ENCODE results near the gene LHFPL6.

LHFPL6 gene

DNA sequence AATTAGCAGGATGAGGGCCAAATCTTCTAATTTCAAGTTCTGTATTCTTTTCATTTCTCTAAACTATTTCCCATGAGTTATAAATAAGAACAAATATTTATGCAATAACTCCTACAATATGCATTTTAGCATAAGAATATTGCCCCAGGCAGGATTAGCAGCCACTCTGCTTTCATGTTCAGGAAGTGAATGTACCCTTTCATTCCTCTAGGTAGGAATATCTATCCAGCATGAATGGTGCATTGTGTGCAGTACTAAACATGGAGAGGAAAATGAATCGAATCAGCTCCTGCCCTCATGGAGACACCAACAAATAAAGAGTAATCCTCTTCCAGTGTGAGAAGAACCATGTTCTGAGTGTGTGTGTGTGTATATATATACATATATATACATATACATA lies 41.0 kb downstream of the LHFPL6 start:
- H3K4me3 Mint-ChIP-seq = no peak overlapping the region
- H3K27me3 Mint-ChIP-seq (ENCODE audit: low read depth, poor library complexity) = peaks cover 2% of the 10 kb centered on the region
- no peak overlapping the region for H3K27ac Mint-ChIP-seq
- peaks cover 20% of the 10 kb centered on the region for H3K36me3 Mint-ChIP-seq (ENCODE audit: low read depth)
- TF ChIP-seq, protein P1, sequence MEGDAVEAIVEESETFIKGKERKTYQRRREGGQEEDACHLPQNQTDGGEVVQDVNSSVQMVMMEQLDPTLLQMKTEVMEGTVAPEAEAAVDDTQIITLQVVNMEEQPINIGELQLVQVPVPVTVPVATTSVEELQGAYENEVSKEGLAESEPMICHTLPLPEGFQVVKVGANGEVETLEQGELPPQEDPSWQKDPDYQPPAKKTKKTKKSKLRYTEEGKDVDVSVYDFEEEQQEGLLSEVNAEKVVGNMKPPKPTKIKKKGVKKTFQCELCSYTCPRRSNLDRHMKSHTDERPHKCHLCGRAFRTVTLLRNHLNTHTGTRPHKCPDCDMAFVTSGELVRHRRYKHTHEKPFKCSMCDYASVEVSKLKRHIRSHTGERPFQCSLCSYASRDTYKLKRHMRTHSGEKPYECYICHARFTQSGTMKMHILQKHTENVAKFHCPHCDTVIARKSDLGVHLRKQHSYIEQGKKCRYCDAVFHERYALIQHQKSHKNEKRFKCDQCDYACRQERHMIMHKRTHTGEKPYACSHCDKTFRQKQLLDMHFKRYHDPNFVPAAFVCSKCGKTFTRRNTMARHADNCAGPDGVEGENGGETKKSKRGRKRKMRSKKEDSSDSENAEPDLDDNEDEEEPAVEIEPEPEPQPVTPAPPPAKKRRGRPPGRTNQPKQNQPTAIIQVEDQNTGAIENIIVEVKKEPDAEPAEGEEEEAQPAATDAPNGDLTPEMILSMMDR (IDR thresholded peaks at IDR 0.05) = no peak
- peaks cover 12% of the 10 kb centered on the region for H3K9me3 Mint-ChIP-seq
- no peak for DNase-seq
- H3K4me1 Mint-ChIP-seq = peaks cover 21% of the 10 kb centered on the region

DNA sequence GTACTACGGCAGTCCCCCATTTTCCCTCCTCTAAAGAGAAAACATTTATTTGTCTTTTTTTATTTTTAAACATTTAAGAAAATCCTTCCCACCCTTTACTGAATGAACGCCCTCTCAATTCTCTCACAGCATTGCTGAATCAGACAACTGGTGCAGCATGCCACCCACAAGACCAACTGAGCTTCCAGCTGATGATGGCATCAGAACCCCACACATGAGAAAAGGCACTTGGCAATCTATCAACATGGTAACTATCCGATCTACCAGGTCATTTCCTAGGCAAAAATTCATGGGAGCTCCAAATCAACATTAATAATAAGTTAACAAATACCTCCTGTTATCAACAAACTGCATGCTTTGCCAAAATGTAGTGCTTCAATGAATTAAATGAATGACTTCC lies 43.1 kb downstream of the LHFPL6 start:
- Mint-ChIP-seq H3K4me1 (peaks cover 10% of the 10 kb centered on the region), H3K36me3 (ENCODE audit: low read depth) (peaks cover 25% of the 10 kb centered on the region), H3K4me3 (no peak overlapping the region), H3K27ac (peak overlapping the region; percentile 12), H3K27me3 (ENCODE audit: low read depth, poor library complexity) (peaks cover 2% of the 10 kb centered on the region), H3K9me3 (peaks cover 13% of the 10 kb centered on the region)
- TF ChIP-seq, protein P1 (IDR thresholded peaks at IDR 0.05) = no peak
- DNase-seq = no peak

DNA sequence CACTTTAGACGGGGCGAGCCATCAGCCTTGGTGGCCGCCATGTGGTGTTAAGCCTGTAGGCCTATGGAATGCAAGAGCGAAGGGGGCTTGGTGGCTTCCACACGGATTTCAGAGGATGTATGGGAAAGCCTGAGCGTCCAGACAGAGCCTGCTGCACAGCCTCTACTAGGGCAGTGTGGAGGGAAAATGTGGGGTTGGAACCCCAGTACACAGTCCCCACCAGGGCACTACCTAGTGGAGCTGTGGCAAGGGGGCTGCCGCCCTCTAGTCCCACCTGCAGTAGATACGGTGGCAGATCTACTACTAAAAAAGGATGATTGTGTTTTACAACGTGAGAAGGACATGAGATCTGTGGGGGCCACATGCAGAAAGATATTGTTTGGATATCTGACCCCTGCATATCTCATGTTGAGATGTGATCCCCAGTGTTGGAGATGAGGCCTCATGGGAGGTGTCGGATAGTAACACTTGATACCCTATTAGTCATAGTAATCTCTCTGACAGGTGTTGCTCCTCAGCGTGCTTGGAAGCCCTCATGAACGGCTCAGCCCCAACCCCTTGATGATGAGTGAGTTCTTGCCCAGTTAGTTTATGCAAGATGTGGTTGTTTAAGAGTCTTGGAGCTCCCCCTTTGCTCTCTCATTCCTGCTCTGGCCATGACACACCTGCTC lies 45.6 kb downstream of the LHFPL6 start:
- no peak for DNase-seq
- H3K27me3 Mint-ChIP-seq (ENCODE audit: low read depth, poor library complexity) = peaks cover 2% of the 10 kb centered on the region
- no peaks in the 10 kb centered on the region for H3K4me1 Mint-ChIP-seq
- H3K27ac Mint-ChIP-seq = peak overlapping the region; percentile 24
- TF ChIP-seq, protein P1 (IDR thresholded peaks at IDR 0.05) = no peak
- H3K36me3 Mint-ChIP-seq (ENCODE audit: low read depth) = peaks cover 26% of the 10 kb centered on the region
- H3K9me3 Mint-ChIP-seq = peaks cover 13% of the 10 kb centered on the region
- H3K4me3 Mint-ChIP-seq = no peak overlapping the region

DNA sequence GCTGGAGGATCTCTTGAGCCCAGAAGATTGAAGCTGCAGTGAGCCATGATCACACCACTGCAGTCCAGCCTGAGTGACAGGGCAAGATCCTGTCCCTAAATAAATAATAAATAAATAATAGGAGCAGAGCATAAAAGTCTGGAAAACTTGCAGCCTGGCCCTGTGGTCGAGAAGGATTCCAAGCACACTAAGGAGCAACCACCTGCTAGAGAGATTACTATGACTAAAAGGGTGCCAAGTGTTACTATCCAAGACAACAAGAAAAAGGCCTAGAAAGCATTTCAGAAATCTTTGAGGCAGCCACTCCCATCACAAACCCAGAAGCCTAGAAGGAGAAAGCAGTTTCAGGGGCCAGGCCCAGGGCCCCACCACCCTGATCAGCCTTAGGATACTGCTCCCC lies 46.1 kb downstream of the LHFPL6 start:
- Mint-ChIP-seq H3K27me3 (ENCODE audit: low read depth, poor library complexity) (peaks cover 2% of the 10 kb centered on the region), H3K4me3 (no peak overlapping the region), H3K4me1 (no peaks in the 10 kb centered on the region), H3K9me3 (peaks cover 13% of the 10 kb centered on the region), H3K36me3 (ENCODE audit: low read depth) (peaks cover 31% of the 10 kb centered on the region), H3K27ac (no peak overlapping the region)
- DNase-seq = no peak
- TF ChIP-seq, protein P1 (IDR thresholded peaks at IDR 0.05) = no peak

DNA sequence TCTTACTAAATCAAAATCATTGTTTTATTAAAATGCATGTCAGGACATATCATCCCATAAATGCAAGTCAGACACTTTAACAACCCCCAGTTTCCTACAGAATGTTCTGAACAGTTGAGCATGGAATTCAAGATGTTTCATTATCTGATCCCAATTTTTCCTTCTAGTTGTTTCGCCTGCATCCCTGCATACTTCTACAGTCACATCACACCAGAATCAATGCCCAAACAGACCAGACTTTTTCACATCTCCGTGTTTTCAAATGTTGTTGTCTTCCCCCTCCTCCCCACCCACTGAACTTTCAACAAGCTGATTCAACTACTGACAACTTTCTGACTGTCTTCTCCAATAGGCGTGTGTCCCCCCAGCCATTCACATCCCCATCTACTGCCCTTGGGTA lies 48.6 kb downstream of the LHFPL6 start:
- no peaks in the 10 kb centered on the region for H3K4me1 Mint-ChIP-seq
- TF ChIP-seq, protein P1 (IDR thresholded peaks at IDR 0.05) = no peak
- no peak overlapping the region for H3K4me3 Mint-ChIP-seq
- peaks cover 36% of the 10 kb centered on the region for H3K36me3 Mint-ChIP-seq (ENCODE audit: low read depth)
- H3K9me3 Mint-ChIP-seq = peaks cover 18% of the 10 kb centered on the region
- no peaks in the 10 kb centered on the region for H3K27me3 Mint-ChIP-seq (ENCODE audit: low read depth, poor library complexity)
- H3K27ac Mint-ChIP-seq = no peak overlapping the region
- no peak for DNase-seq

DNA sequence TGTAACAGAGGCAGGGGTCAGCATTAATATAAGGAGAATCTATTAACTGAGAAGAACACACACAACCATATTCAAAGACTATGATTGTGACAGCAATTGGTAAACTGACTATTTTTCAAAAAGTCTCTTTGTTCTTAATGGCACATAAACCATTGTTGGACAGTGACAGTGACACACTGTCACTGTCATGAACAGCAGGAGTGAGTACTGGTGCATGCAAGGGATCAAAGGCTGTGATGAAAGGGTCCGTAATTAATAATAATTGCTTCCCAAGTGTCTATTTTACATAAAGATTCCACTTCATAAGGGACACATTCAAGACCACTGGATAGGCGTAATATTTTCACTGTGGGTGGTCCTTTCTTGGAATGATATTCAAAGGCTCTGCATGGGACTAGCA lies 50.7 kb downstream of the LHFPL6 start:
- H3K4me3 Mint-ChIP-seq = no peak overlapping the region
- TF ChIP-seq, protein P1 (IDR thresholded peaks at IDR 0.05) = no peak
- H3K27ac Mint-ChIP-seq = no peak overlapping the region
- peaks cover 9% of the 10 kb centered on the region for H3K9me3 Mint-ChIP-seq
- H3K4me1 Mint-ChIP-seq = peaks cover 12% of the 10 kb centered on the region
- peaks cover 24% of the 10 kb centered on the region for H3K36me3 Mint-ChIP-seq (ENCODE audit: low read depth)
- H3K27me3 Mint-ChIP-seq (ENCODE audit: low read depth, poor library complexity) = no peaks in the 10 kb centered on the region
- no peak for DNase-seq
